HG03521 (cell line): ENCODE data around the gene PCDHGC3.

Experiments used
- ATAC-seq: cut with Tn5 transposase; IDR thresholded peaks from one replicate; pipeline ENCODE4 v1.9.1; 2021; ENCODE audit warnings: mild to moderate bottlenecking, moderate library complexity; ENCODE audit not compliant: unreplicated experiment

The PCDHGC3 gene

GRCh38 chr5:141519605-141520565 lies 44.1 kb downstream of the PCDHGC3 start:
- ATAC-seq, result no peak

GRCh38 chr5:141521244-141521781 lies 45.5 kb downstream of the PCDHGC3 start:
- no peak for ATAC-seq

- ATAC-seq, result no peak
Observed at GRCh38 chr5:141522301-141522700, 46.5 kb downstream of the PCDHGC3 start.

- ATAC-seq, result no peak
Observed at GRCh38 chr5:141523991-141524390, 48.2 kb downstream of the PCDHGC3 start.

- ATAC-seq, result peak; percentile 67
Observed at GRCh38 chr5:141524604-141525597, 49.1 kb downstream of the PCDHGC3 start.

- no peak for ATAC-seq
Observed at GRCh38 chr5:141525653-141526052, 49.9 kb downstream of the PCDHGC3 start.

- no peak for ATAC-seq
Observed at GRCh38 chr5:141527426-141527825, 51.7 kb downstream of the PCDHGC3 start.
